Activated CD4-positive, alpha-beta memory T cell treated with anti-CD3 and anti-CD28 coated beads for 36 hours (primary cell): ENCODE data around the gene LYRM4. TPM values are rescaled to one million over a fixed set of nuclear protein-coding genes. Genes with fewer than 3 reads are reported as not detected.
A peak's percentile ranks its signal among the peaks of the same experiment; 100 is the strongest.

Experiments
- CTCF ChIA-PET: fragments of 350-600 bp; sonication (Branson Sonifier 250); formaldehyde crosslinking; loops from one replicate; lab custom pipeline; 2021; ENCODE audit warnings: antibody characterized with exemption, inconsistent platforms; lab: Charles Lee
- POLR2A ChIA-PET: fragments of 350-600 bp; sonication (Branson Sonifier 250); formaldehyde crosslinking; loops from one replicate; lab custom pipeline; 2021; ENCODE audit warnings: antibody characterized with exemption; lab: Charles Lee
- DNase-seq: peaks from one replicate; pipeline ENCODE4 v3.0.0-alpha.2; 2020
- H3K27ac Mint-ChIP-seq: one replicate; pipeline ENCODE4 v1.8.0; 2021; ENCODE audit warnings: mixed read lengths
- H3K27me3 Mint-ChIP-seq: one replicate; pipeline ENCODE4 v1.8.0; 2021; ENCODE audit warnings: mixed read lengths
- H3K36me3 Mint-ChIP-seq: one replicate; pipeline ENCODE4 v1.8.0; 2021; ENCODE audit warnings: mixed read lengths
- H3K4me1 Mint-ChIP-seq: one replicate; pipeline ENCODE4 v1.8.0; 2021; ENCODE audit warnings: low read depth, mixed read lengths
- H3K4me3 Mint-ChIP-seq: one replicate; pipeline ENCODE4 v1.8.0; 2021; ENCODE audit warnings: mild to moderate bottlenecking, mixed read lengths
- H3K9me3 Mint-ChIP-seq: one replicate; pipeline ENCODE4 v1.8.0; 2021; ENCODE audit warnings: mixed read lengths
- intact Hi-C: fragments of 100-400 bp; cut with micrococcal nuclease; formaldehyde crosslinking; loops from one replicate; pipeline ENCODE4 v1.15.1; 2023
- total RNA-seq, 2 experiments: library from RNA; stranded (reverse); gene quantifications; one replicate each; pipeline ENCODE4 v1.2.3, GENCODE V29; 2021

LYRM4 gene
- total RNA-seq, 2 experiments from 2014 or later, result 50.6 to 53.6 TPM

- POLR2A ChIA-PET, result no interaction called here
Measured at GRCh38 chr6:5294392-5295211, 33.9 kb upstream of the LYRM4 start.

GRCh38 chr6:5293692-5294091 lies 32.9 kb upstream of the LYRM4 start:
- H3K27ac Mint-ChIP-seq, result no peak overlapping the region

More at GRCh38 chr6:5294392-5295211, 33.9 kb upstream of the LYRM4 start:
- peak; percentile 51 for DNase-seq
- intact Hi-C loops, result no loop called here
- Mint-ChIP-seq H3K27ac (peak overlapping the region; percentile 60), H3K4me3 (no peak overlapping the region), H3K36me3 (peaks cover 5% of the 10 kb centered on the region), H3K4me1 (peaks cover 52% of the 10 kb centered on the region), H3K9me3 (no peaks in the 10 kb centered on the region), H3K27me3 (no peaks in the 10 kb centered on the region)
- CTCF ChIA-PET, result no interaction called here

GRCh38 chr6:5292154-5292553 lies 31.4 kb upstream of the LYRM4 start:
- Mint-ChIP-seq H3K27ac (no peak overlapping the region), H3K27me3 (no peaks in the 10 kb centered on the region), H3K9me3 (no peaks in the 10 kb centered on the region), H3K4me3 (no peak overlapping the region), H3K4me1 (peaks cover 59% of the 10 kb centered on the region), H3K36me3 (peaks cover 8% of the 10 kb centered on the region)
- CTCF ChIA-PET, result no interaction called here
- POLR2A ChIA-PET, result interaction anchor here (1.0 kb wide), 1 partner anchor 12 kb away, joined by 5 read pairs; no protein-coding TSS in a partner anchor
- intact Hi-C loops, result no loop called here
- DNase-seq, result no peak

More at GRCh38 chr6:5293692-5294091, 32.9 kb upstream of the LYRM4 start:
- peaks cover 50% of the 10 kb centered on the region for H3K4me1 Mint-ChIP-seq
- H3K27me3 Mint-ChIP-seq, result no peaks in the 10 kb centered on the region
- H3K36me3 Mint-ChIP-seq, result peaks cover 5% of the 10 kb centered on the region
- intact Hi-C loops, result no loop called here
- H3K9me3 Mint-ChIP-seq, result no peaks in the 10 kb centered on the region
- no peak overlapping the region for H3K4me3 Mint-ChIP-seq
- CTCF ChIA-PET, result no interaction called here
- POLR2A ChIA-PET, result interaction anchor here (1.0 kb wide), 1 partner anchor 8 kb away, joined by 4 read pairs; no protein-coding TSS in a partner anchor
- no peak for DNase-seq

GRCh38 chr6:5290500-5290899 lies 29.8 kb upstream of the LYRM4 start:
- intact Hi-C loops, result no loop called here
- Mint-ChIP-seq H3K27ac (no peak overlapping the region), H3K4me3 (no peak overlapping the region), H3K27me3 (no peaks in the 10 kb centered on the region), H3K4me1 (peaks cover 64% of the 10 kb centered on the region), H3K36me3 (peaks cover 3% of the 10 kb centered on the region), H3K9me3 (no peaks in the 10 kb centered on the region)
- ChIA-PET POLR2A (interaction anchor here (0.7 kb wide), 1 partner anchor 11 kb away, joined by 3 read pairs; no protein-coding TSS in a partner anchor), CTCF (interaction anchor here (0.6 to 2.1 kb wide), 3 partner anchors 10 to 147 kb away, joined by 3 to 18 read pairs (median 3); no protein-coding TSS in a partner anchor)
- no peak for DNase-seq

GRCh38 chr6:5290097-5290496 lies 29.3 kb upstream of the LYRM4 start:
- H3K4me3 Mint-ChIP-seq, result no peak overlapping the region
- CTCF ChIA-PET, result interaction anchor here (0.6 to 2.1 kb wide), 3 partner anchors 10 to 146 kb away, joined by 3 to 18 read pairs (median 3); no protein-coding TSS in a partner anchor
- H3K9me3 Mint-ChIP-seq, result no peaks in the 10 kb centered on the region
- peaks cover 68% of the 10 kb centered on the region for H3K4me1 Mint-ChIP-seq
- DNase-seq, result no peak
- H3K27ac Mint-ChIP-seq, result no peak overlapping the region
- peaks cover 3% of the 10 kb centered on the region for H3K36me3 Mint-ChIP-seq
- POLR2A ChIA-PET, result interaction anchor here (0.7 kb wide), 1 partner anchor 10 kb away, joined by 3 read pairs; no protein-coding TSS in a partner anchor
- intact Hi-C loops, result no loop called here
- no peaks in the 10 kb centered on the region for H3K27me3 Mint-ChIP-seq

- no peak for DNase-seq
- H3K27ac Mint-ChIP-seq, result peak overlapping the region; percentile 4
- ChIA-PET CTCF (interaction anchor here (1.5 kb wide), 1 partner anchor 15 kb away, joined by 7 read pairs; no protein-coding TSS in a partner anchor), POLR2A (interaction anchor here (0.6 to 2.2 kb wide), 3 partner anchors 15 to 47 kb away, joined by 3 to 8 read pairs (median 3); partner anchors contain the start of gene FARS2)
- intact Hi-C loops, result no loop called here
- H3K4me1 Mint-ChIP-seq, result peaks cover 61% of the 10 kb centered on the region
- no peaks in the 10 kb centered on the region for H3K27me3 Mint-ChIP-seq
- H3K4me3 Mint-ChIP-seq, result no peak overlapping the region
- peaks cover 3% of the 10 kb centered on the region for H3K36me3 Mint-ChIP-seq
- H3K9me3 Mint-ChIP-seq, result no peaks in the 10 kb centered on the region
Measured at GRCh38 chr6:5287966-5288297, 27.2 kb upstream of the LYRM4 start.

GRCh38 chr6:5287205-5287965 lies 26.6 kb upstream of the LYRM4 start:
- H3K9me3 Mint-ChIP-seq, result no peaks in the 10 kb centered on the region
- no peak overlapping the region for H3K27ac Mint-ChIP-seq
- no peak overlapping the region for H3K4me3 Mint-ChIP-seq
- CTCF ChIA-PET, result interaction anchor here (1.5 kb wide), 1 partner anchor 15 kb away, joined by 7 read pairs; no protein-coding TSS in a partner anchor
- no peak for DNase-seq
- intact Hi-C loops, result no loop called here
- H3K27me3 Mint-ChIP-seq, result no peaks in the 10 kb centered on the region
- H3K36me3 Mint-ChIP-seq, result peaks cover 3% of the 10 kb centered on the region
- peaks cover 60% of the 10 kb centered on the region for H3K4me1 Mint-ChIP-seq
- POLR2A ChIA-PET, result interaction anchor here (0.6 to 2.2 kb wide), 3 partner anchors 15 to 46 kb away, joined by 3 to 8 read pairs (median 3); partner anchors contain the start of gene FARS2

GRCh38 chr6:5286780-5287179 lies 26.0 kb upstream of the LYRM4 start:
- POLR2A ChIA-PET, result interaction anchor here (2.2 kb wide), 1 partner anchor 16 kb away, joined by 8 read pairs; no protein-coding TSS in a partner anchor
- CTCF ChIA-PET, result no interaction called here
- H3K36me3 Mint-ChIP-seq, result peaks cover 3% of the 10 kb centered on the region

GRCh38 chr6:5285526-5285925 lies 24.8 kb upstream of the LYRM4 start:
- intact Hi-C loops, result no loop called here
- CTCF ChIA-PET, result no interaction called here
- DNase-seq, result no peak
- H3K9me3 Mint-ChIP-seq, result no peaks in the 10 kb centered on the region
- POLR2A ChIA-PET, result no interaction called here
- peaks cover 3% of the 10 kb centered on the region for H3K36me3 Mint-ChIP-seq
- H3K27ac Mint-ChIP-seq, result no peak overlapping the region
- no peak overlapping the region for H3K4me3 Mint-ChIP-seq
- H3K27me3 Mint-ChIP-seq, result no peaks in the 10 kb centered on the region
- peaks cover 69% of the 10 kb centered on the region for H3K4me1 Mint-ChIP-seq

More at GRCh38 chr6:5286780-5287179, 26.0 kb upstream of the LYRM4 start:
- no peak overlapping the region for H3K4me3 Mint-ChIP-seq
- intact Hi-C loops, result no loop called here
- H3K9me3 Mint-ChIP-seq, result no peaks in the 10 kb centered on the region
- no peak overlapping the region for H3K27ac Mint-ChIP-seq
- DNase-seq, result no peak
- no peaks in the 10 kb centered on the region for H3K27me3 Mint-ChIP-seq
- peaks cover 61% of the 10 kb centered on the region for H3K4me1 Mint-ChIP-seq

GRCh38 chr6:5285081-5285480 lies 24.3 kb upstream of the LYRM4 start:
- Mint-ChIP-seq H3K4me3 (no peak overlapping the region), H3K9me3 (no peaks in the 10 kb centered on the region), H3K36me3 (peaks cover 3% of the 10 kb centered on the region), H3K4me1 (peaks cover 72% of the 10 kb centered on the region), H3K27ac (no peak overlapping the region), H3K27me3 (no peaks in the 10 kb centered on the region)
- no peak for DNase-seq
- CTCF ChIA-PET, result interaction anchor here (1.2 kb wide), 1 partner anchor 17 kb away, joined by 4 read pairs; no protein-coding TSS in a partner anchor
- POLR2A ChIA-PET, result no interaction called here
- intact Hi-C loops, result no loop called here

GRCh38 chr6:5282191-5282623 lies 21.5 kb upstream of the LYRM4 start:
- Mint-ChIP-seq H3K9me3 (no peaks in the 10 kb centered on the region), H3K36me3 (peaks cover 6% of the 10 kb centered on the region), H3K27ac (peak overlapping the region; percentile 32), H3K27me3 (no peaks in the 10 kb centered on the region), H3K4me3 (no peak overlapping the region), H3K4me1 (peaks cover 72% of the 10 kb centered on the region)
- intact Hi-C loops, result no loop called here
- DNase-seq, result no peak
- ChIA-PET CTCF (no interaction called here), POLR2A (interaction anchor here (5.3 kb wide), 1 partner anchor 20 kb away, joined by 36 read pairs; no protein-coding TSS in a partner anchor)
